GM19438 (cell line): ENCODE data around the gene PARP12.

Experiments used
- ATAC-seq: cut with Tn5 transposase; IDR thresholded peaks from one replicate; pipeline ENCODE4 v1.9.1; 2021; ENCODE audit warnings: low read depth; ENCODE audit not compliant: unreplicated experiment

PARP12 gene

GRCh38 chr7:140059273-140060242 lies 3.2 kb downstream of the PARP12 start:
- ATAC-seq = no peak

DNA sequence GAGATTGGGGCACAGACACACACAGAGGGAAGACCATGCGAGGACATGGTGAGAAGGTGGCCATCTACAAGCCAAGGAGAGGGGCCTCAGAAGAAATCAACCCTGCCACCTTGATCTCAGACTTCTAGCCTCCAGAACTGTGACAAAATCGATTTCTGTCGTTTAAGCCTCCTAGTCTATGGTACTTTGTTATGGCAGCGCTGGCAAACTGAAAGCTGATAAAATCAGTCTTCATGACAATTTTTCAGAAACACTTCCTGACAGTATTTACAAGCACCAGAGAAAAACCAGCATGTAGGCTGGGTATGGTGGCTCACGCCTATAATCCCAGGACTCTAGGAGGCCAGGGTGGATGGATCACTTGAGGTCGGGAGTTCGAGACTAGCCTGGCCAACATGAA lies 4.2 kb downstream of the PARP12 start:
- ATAC-seq = no peak

- no peak for ATAC-seq
These were observed 5.6 kb downstream of the PARP12 start for GRCh38 chr7:140057143-140057535.

GRCh38 chr7:140056431-140057142 lies 6.2 kb downstream of the PARP12 start:
- ATAC-seq = no peak

DNA sequence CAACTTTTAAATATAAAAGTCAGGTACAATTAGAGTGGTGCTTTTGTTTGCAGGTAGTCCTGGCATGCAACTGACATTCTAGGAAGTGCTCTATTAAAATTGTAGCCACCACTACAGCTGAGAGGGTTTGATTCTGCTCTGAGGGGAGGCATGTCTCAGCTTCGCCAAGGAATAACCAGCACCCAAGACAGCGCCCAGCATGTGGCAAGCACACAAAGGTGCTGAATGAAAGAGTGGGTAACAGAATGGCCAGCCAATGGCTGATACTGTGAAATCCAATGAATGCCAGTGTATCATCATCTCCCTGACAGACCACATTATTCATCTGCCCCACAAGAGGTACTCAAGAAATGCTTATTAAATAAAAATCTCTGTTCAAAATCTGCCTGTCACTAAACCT lies 6.9 kb downstream of the PARP12 start:
- ATAC-seq = no peak

DNA sequence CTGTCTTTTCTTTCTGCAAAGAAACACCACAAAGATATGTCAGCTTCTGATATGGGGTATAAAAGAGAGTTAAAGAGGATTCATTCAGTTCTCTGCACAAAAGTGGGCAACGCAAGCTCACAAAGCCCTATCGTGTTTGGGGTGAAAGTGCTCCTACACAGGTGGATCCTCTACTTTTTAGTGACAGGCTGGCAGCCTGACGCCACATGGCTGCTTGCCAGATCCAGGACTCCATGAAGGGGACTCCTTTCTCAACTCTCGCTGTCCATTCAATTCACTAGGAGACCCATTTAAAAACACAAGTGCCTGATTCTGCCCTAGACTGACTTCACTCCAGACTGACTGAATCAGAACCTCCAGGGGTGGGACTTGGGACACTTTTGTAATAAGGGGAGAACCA lies 8.0 kb downstream of the PARP12 start:
- ATAC-seq = no peak

DNA sequence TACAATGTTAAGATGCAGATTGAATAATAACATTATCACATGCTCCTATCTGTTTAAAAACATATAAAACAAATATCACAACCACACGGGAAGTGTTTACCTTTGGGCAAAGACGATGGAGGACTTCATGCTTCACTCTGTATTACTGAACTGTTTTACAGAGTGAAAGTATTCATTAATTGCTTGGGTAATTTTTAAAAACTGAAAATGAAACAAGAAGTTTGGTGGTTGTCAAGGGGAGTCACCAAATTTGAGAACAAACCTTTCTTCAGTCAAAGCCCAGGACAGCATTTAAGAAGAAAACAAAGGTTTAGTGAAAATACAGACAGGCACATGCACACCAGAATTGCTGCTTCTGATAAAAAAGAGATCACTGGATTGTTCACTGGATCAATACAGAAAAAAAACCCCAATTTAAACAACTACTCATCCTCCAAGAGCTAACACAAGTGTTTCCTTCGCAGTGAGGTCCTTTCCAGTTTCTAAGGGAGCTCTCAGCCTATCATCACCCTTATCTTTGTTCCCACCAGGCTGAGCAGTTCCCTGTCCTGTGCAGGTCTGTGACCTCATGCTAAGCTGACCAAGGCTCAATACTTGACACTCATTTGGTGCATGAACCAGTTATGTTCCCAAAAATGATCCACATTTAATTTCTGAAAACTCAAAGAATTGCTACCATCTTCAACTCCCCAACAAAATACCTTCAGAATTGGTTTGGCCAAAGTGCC lies 8.8 kb downstream of the PARP12 start:
- peak; percentile 97 for ATAC-seq

GRCh38 chr7:140051820-140052219 lies 10.9 kb downstream of the PARP12 start:
- ATAC-seq = no peak

GRCh38 chr7:140050100-140050499 lies 12.7 kb downstream of the PARP12 start:
- ATAC-seq = no peak

GRCh38 chr7:140049339-140050024 lies 13.3 kb downstream of the PARP12 start:
- no peak for ATAC-seq

GRCh38 chr7:140048989-140049338 lies 13.8 kb downstream of the PARP12 start:
- ATAC-seq = no peak

DNA sequence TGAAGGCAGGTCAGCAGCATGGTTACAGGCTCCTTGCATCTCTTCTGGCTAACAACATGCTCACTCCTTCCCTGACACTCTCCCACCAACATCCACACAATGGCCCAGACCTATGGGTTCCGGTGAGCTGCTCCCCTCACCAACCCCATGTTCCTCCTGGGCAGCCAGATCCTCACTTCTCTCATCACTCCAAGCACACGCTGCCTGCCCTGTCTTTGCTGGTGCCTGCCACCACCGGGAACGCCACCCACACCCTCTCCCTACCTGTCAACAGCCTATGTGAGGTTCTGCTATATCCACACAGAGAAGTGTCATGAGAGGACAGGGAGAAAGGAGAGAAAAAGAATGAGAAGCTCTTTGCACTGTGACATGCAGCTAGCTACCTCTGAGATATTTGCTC lies 14.6 kb downstream of the PARP12 start:
- ATAC-seq = no peak

DNA sequence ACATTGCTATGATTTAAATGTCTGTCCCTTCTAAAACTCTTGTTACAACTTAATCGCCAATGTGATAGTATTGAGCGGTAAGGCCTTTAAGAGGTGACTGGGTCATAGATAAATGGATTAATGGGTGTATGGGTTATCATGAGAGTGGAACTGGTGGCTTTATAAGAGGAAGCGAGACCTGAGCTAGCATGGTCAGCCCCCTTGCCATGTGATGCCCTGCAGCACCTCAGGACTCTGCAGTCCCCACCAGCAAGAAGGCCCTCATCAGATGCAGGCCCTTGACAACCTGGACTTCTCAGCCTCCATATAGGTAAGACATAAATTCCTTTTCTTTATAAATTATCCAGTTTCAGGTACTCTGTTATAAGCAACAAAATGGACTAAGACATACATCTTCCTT lies 15.6 kb downstream of the PARP12 start:
- ATAC-seq = no peak

GRCh38 chr7:140045697-140046096 lies 17.1 kb downstream of the PARP12 start:
- ATAC-seq = no peak

GRCh38 chr7:140044251-140044650 lies 18.5 kb downstream of the PARP12 start:
- no peak for ATAC-seq

- ATAC-seq = no peak
These were observed 20.4 kb downstream of the PARP12 start for GRCh38 chr7:140042386-140042670.

DNA sequence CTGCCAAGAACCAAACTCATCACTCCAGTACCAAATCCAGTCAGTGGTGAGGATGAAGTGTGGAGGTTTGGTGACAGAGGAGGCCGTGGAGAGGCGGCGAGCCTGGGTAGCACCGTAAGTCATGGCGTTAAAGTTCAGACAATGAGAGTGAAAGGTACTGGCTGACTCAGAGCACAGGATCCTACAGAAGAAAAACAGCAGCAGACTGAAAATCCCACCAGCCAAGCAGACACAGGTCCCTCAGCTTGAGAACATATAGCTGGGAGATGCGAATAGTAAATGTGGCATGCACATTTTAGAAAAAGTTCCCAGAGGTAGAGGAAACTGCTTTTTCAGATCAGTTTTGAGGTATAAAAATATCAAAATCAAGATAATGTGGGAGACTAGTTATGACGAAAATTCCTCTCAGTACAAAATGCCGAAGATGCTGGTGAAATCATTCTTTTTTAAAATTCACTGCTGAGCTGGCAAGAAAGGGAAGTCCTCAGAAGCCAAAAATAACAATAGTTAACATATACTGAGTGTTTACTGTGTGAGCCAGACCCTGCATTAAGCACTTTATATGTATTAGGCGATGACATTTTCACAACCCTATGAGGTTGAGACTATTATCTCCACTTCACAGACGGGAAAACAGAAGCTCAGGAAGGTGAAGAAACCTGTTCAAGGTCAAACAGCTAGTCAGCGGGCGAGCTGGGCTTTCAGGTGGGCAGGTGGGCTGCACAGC lies 20.9 kb downstream of the PARP12 start:
- no peak for ATAC-seq

- ATAC-seq = no peak
These were observed 22.9 kb downstream of the PARP12 start for GRCh38 chr7:140039896-140040295.

DNA sequence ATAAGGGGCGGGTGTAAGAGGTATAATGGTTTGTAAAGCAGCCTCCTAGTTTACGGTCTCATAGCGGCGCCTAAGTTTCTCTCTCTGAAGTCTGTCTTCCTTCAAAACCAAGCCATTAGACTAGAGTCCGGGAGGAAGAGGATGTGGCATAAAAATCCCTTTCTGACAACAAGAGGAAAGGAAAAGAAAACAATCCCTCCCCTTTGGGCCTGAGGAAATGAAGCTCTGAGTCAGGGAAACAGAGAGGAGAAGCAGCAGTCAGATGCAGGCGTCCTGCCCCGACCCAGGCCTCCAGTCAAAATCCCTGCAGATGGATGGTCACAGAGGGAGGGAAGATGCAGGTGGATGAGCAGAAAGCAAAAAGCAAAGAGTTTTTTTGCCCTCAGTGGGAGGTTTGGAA lies 23.7 kb downstream of the PARP12 start:
- ATAC-seq = no peak
